ENCODE measurements around the gene SLC1A7.

The SLC1A7 gene

GRCh38 chr1:53132176-53132575, 10.3 kb downstream of the SLC1A7 start:
- DNase-seq: no peak

- DNase-seq: no peak
Measured at GRCh38 chr1:53131590-53131938, 10.9 kb downstream of the SLC1A7 start.

- DNase-seq: no peak
Measured at GRCh38 chr1:53130878-53131589, 11.4 kb downstream of the SLC1A7 start.

GRCh38 chr1:53130598-53130877, 11.9 kb downstream of the SLC1A7 start:
- no peak for DNase-seq

GRCh38 chr1:53129891-53130597, 12.4 kb downstream of the SLC1A7 start:
- DNase-seq: no peak

- DNase-seq: no peak
Measured at GRCh38 chr1:53128401-53128800, 14.0 kb downstream of the SLC1A7 start.

GRCh38 chr1:53127546-53127945, 14.9 kb downstream of the SLC1A7 start:
- DNase-seq: no peak

- DNase-seq: no peak
Measured at GRCh38 chr1:53126495-53126894, 15.9 kb downstream of the SLC1A7 start.

- DNase-seq: no peak
Measured at GRCh38 chr1:53125623-53126360, 16.6 kb downstream of the SLC1A7 start.

- no peak for DNase-seq
Measured at GRCh38 chr1:53125122-53125521, 17.3 kb downstream of the SLC1A7 start.

GRCh38 chr1:53123453-53124140, 18.8 kb downstream of the SLC1A7 start:
- DNase-seq: no peak

GRCh38 chr1:53122961-53123413, 19.5 kb downstream of the SLC1A7 start:
- DNase-seq: no peak

GRCh38 chr1:53122201-53122885, 20.1 kb downstream of the SLC1A7 start:
- no peak for DNase-seq

GRCh38 chr1:53121319-53122172, 20.9 kb downstream of the SLC1A7 start:
- no peak for DNase-seq

- DNase-seq: no peak
Measured at GRCh38 chr1:53120659-53121058, 21.8 kb downstream of the SLC1A7 start.

GRCh38 chr1:53117836-53118235, 24.6 kb downstream of the SLC1A7 start:
- DNase-seq: no peak

- no peak for DNase-seq
Measured at GRCh38 chr1:53116933-53117600, 25.4 kb downstream of the SLC1A7 start.

GRCh38 chr1:53116307-53116810, 26.1 kb downstream of the SLC1A7 start:
- no peak for DNase-seq

GRCh38 chr1:53115403-53116306, 26.8 kb downstream of the SLC1A7 start:
- DNase-seq: peak; percentile 9

All from hematopoietic multipotent progenitor cell treated with erythropoietin and hydrocortisone succinate and interleukin-3 and kit ligand, for 6 days (in vitro differentiated cells).